ENCODE results near the gene BFAR. TPM values are rescaled to one million over a fixed set of nuclear protein-coding genes. Genes with fewer than 3 reads are reported as not detected.
A peak's percentile ranks its signal among the peaks of the same experiment; 100 is the strongest.
"Not testable (repeated sequence)": the region's sequence is repeated elsewhere in the genome, so short reads cannot be mapped to it uniquely, and the experiment has no call there.

Gene BFAR
- total RNA-seq, 3 donors from 2014 or later (not counting 1 experiment from before 2014, with no cell fraction given) = 45.8 to 62.2 (median 55.6) TPM

DNA sequence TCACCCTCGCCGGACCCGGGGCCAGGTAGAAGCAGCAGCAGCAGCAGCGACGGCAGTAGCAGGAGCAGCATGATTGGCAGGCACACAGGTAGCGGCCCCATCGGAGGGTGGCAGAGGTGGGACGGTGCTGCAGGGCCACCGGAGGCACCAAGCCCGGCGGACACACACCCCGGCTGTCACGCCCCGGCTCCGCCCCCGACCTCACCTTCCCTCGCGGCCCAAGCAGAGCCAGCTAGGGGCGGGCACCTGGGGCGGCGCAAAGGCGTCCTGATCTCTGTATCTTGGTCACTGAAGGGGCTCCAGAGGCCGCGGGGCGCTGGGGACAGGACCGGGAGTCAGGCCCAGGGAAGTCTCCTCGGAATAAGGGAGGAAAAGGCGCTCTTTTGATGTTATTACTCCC lies 61.4 kb downstream of the BFAR start, which contains the start of gene PLA2G10:
Gene PLA2G10, minus strand, starts transcription at position 180 of the 400 bp plus-strand sequence. Its CDS starts 79 bp downstream, at position 101.
- ATAC-seq; H3K36me3 Mint-ChIP-seq; H3K9me3 Mint-ChIP-seq; H3K4me1 Mint-ChIP-seq; H3K27ac ChIP-seq (ENCODE audit: low read length); H3K4me3 ChIP-seq (ENCODE audit: low read length); H3K27ac Mint-ChIP-seq; H3K27me3 ChIP-seq (ENCODE audit: control insufficient read depth, insufficient read depth, low read length); H3K36me3 ChIP-seq (ENCODE audit: control insufficient read depth, insufficient read depth, low read length); DNase-seq; H3K4me3 Mint-ChIP-seq; H3K4me1 ChIP-seq (ENCODE audit: control insufficient read depth, insufficient read depth, low read length); H3K27me3 Mint-ChIP-seq (ENCODE audit: low read depth in 2 of 2); H3K9me3 ChIP-seq (ENCODE audit: control insufficient read depth, insufficient read depth, low read length); intact Hi-C loops (cut with micrococcal nuclease): not testable (repeated sequence)
- WGBS (ENCODE audit: insufficient coverage) = no CpG with 5 or more reads among the region's 28 CpGs

DNA sequence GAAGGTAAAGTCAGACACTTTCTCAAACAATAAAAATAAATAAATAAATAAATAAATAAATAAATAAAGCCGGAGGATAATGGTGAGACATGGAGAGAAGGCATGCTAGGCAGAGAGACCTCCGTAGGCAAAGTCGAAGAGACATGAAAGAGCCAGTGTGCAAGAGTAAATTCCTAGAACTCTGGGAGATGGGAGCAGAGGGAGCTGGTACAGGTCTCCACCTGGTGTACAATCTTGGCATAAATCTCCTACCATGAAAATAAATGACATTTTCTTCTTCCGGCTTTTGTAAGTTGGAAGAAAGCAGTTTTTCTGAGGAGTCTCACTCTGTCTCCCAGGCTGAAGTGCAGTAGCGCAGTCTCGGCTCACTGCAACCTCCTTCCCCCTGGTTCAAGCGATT lies 69.1 kb downstream of the BFAR start:
- H3K27ac ChIP-seq (ENCODE audit: low read length); H3K4me1 Mint-ChIP-seq; H3K27ac Mint-ChIP-seq; H3K9me3 ChIP-seq (ENCODE audit: control insufficient read depth, insufficient read depth, low read length); H3K4me3 ChIP-seq (ENCODE audit: low read length); ATAC-seq; intact Hi-C loops (cut with micrococcal nuclease); H3K36me3 Mint-ChIP-seq; H3K9me3 Mint-ChIP-seq; H3K27me3 ChIP-seq (ENCODE audit: control insufficient read depth, insufficient read depth, low read length); H3K27me3 Mint-ChIP-seq (ENCODE audit: low read depth in 2 of 2); H3K36me3 ChIP-seq (ENCODE audit: control insufficient read depth, insufficient read depth, low read length); H3K4me3 Mint-ChIP-seq; DNase-seq; H3K4me1 ChIP-seq (ENCODE audit: control insufficient read depth, insufficient read depth, low read length): not testable (repeated sequence)
- no CpG with 5 or more reads among the region's 7 CpGs for WGBS (ENCODE audit: insufficient coverage)

DNA sequence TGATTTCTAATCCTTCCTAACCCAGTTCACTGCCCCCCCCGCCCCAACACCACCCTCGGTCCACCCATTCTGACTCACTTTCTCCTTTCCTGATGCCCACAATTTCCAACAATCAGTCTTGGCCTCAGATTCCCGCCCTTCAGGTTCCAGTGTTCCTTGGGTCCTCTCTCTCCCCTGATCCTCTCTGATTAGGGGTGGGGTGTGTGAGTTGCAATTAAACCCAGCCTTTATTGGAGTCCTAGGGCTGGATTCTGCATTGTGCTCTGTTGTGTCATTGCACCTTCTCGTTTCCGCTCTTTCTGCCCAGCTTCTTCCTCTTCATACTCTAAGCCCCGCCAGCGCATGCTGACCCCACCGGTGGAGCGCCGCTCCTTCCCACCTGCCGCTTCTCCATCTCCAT lies 69.9 kb downstream of the BFAR start:
- H3K36me3 Mint-ChIP-seq; H3K27ac ChIP-seq (ENCODE audit: low read length); H3K27me3 ChIP-seq (ENCODE audit: control insufficient read depth, insufficient read depth, low read length); DNase-seq; H3K36me3 ChIP-seq (ENCODE audit: control insufficient read depth, insufficient read depth, low read length); H3K9me3 Mint-ChIP-seq; intact Hi-C loops (cut with micrococcal nuclease); H3K9me3 ChIP-seq (ENCODE audit: control insufficient read depth, insufficient read depth, low read length); H3K4me1 ChIP-seq (ENCODE audit: control insufficient read depth, insufficient read depth, low read length); H3K4me3 Mint-ChIP-seq; H3K4me3 ChIP-seq (ENCODE audit: low read length); H3K4me1 Mint-ChIP-seq; H3K27ac Mint-ChIP-seq; H3K27me3 Mint-ChIP-seq (ENCODE audit: low read depth in 2 of 2): not testable (repeated sequence)
- peak in 1 of 3 donors; percentile 2 for ATAC-seq
- WGBS (ENCODE audit: insufficient coverage) = no CpG with 5 or more reads among the region's 11 CpGs

DNA sequence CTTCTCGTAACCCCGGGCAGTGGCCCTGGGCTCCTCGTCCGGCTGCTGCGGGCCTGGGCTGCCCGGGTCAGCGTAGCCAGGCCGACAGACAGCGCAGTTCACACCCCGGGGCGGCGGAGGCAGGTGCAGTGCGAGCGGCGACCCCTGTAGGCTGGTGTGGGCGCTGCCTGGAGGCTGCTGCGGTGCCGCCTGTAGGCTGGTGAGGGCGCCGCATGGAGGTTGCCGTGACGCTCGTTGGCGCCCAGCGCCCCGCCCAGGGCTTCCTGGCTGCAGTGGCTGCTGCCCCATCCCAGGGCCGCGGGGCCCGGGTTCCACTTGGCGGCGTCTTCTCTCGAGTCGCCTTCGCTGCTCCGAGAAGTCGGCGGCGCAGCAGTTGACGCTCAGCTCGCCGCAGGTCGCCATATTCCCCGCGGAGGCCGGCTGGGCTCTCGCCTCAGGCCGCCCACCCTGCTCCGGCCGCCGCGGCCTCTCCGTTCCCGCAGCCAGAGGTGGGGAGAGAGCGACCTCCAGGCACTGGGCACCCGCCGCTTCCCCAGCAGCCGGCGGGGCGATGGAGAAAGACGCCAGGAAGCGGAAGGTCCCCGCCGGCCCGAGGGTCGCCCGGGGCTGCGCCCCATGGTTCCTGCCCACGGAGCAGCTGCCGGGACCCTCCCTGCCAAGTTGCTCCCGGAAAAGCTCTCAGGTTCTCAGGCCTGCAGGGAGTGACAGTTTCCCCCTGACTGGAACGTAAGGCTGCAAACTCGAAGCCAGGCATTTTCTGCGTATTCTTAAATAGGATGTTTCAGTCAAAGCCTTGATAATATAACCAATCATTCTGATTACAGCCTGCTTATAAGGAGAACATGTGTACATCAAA lies 70.6 kb downstream of the BFAR start, which contains the start of gene NPIPA3:
Gene NPIPA3, plus strand, starts transcription at position 256 of the 856 bp plus-strand sequence. CDS start 5,533 bp downstream, outside the sequence.
- no CpG with 5 or more reads among the region's 73 CpGs for WGBS (ENCODE audit: insufficient coverage)
- not testable (repeated sequence) for H3K36me3 ChIP-seq (ENCODE audit: control insufficient read depth, insufficient read depth, low read length)

More for the DNA sequence above, 70.6 kb downstream of the BFAR start, which contains the start of gene NPIPA3:
- H3K27ac ChIP-seq (ENCODE audit: low read length); H3K4me1 Mint-ChIP-seq; DNase-seq; H3K9me3 ChIP-seq (ENCODE audit: control insufficient read depth, insufficient read depth, low read length); intact Hi-C loops (cut with micrococcal nuclease); H3K27ac Mint-ChIP-seq; H3K36me3 Mint-ChIP-seq; H3K27me3 ChIP-seq (ENCODE audit: control insufficient read depth, insufficient read depth, low read length); H3K4me3 Mint-ChIP-seq; H3K4me1 ChIP-seq (ENCODE audit: control insufficient read depth, insufficient read depth, low read length); H3K27me3 Mint-ChIP-seq (ENCODE audit: low read depth in 2 of 2); H3K4me3 ChIP-seq (ENCODE audit: low read length); H3K9me3 Mint-ChIP-seq: not testable (repeated sequence)
- ATAC-seq = peak; percentile 99 to 100 (median 99)

Other genes starting within 250 kb of the BFAR start
- 10 to 100 TPM; 44.3 to 57.4 (median 45.1) TPM for gene PARN, start 2.7 kb upstream of the BFAR start, total RNA-seq
- not detected for gene PLA2G10, start 61.4 kb downstream of the BFAR start, total RNA-seq
- gene NPIPA3, start 70.5 kb downstream of the BFAR start, total RNA-seq = 1 to 10 TPM in 1 of 3 donors, not detected in 2; 3.1 TPM
- 1 to 10 TPM in 2 of 3 donors, not detected in 1; 1.3 to 5.6 TPM for gene NPIPA2, start 109.6 kb downstream of the BFAR start, total RNA-seq
- 10 to 100 TPM; 49.1 to 70.2 (median 58.6) TPM for gene NOMO1, start 200.8 kb downstream of the BFAR start, total RNA-seq